ENCODE data around the gene CCDC77.

The CCDC77 gene

GRCh38 chr12:454833-455232 is 53.4 kb downstream of the CCDC77 start:
- DNase-seq = no peak

GRCh38 chr12:455821-456220 is 54.4 kb downstream of the CCDC77 start:
- no peak for DNase-seq

- DNase-seq = no peak
Observed at GRCh38 chr12:457676-458075, 56.2 kb downstream of the CCDC77 start.

GRCh38 chr12:459050-459429 is 57.6 kb downstream of the CCDC77 start:
- no peak for DNase-seq

- DNase-seq = peak; percentile 48
Observed at GRCh38 chr12:459430-460258, 58.2 kb downstream of the CCDC77 start, which contains the start of gene B4GALNT3. Gene B4GALNT3 (plus strand): TSS chr12:459939. CDS start chr12:460377, 438 bp downstream.

GRCh38 chr12:460261-461230 is 59.1 kb downstream of the CCDC77 start:
- DNase-seq = peak; percentile 11

- DNase-seq = no peak
Observed at GRCh38 chr12:461425-461824, 60.0 kb downstream of the CCDC77 start.

- peak; percentile 39 for DNase-seq
Observed at GRCh38 chr12:462936-463705, 61.7 kb downstream of the CCDC77 start.

GRCh38 chr12:464484-465267 is 63.2 kb downstream of the CCDC77 start:
- no peak for DNase-seq

GRCh38 chr12:466039-466438 is 64.6 kb downstream of the CCDC77 start:
- no peak for DNase-seq

GRCh38 chr12:466762-467161 is 65.3 kb downstream of the CCDC77 start:
- DNase-seq = no peak

- no peak for DNase-seq
Observed at GRCh38 chr12:467591-467990, 66.1 kb downstream of the CCDC77 start.

GRCh38 chr12:468671-469389 is 67.4 kb downstream of the CCDC77 start:
- no peak for DNase-seq

- DNase-seq = no peak
Observed at GRCh38 chr12:470133-470532, 68.7 kb downstream of the CCDC77 start.

- no peak for DNase-seq
Observed at GRCh38 chr12:473198-473597, 71.8 kb downstream of the CCDC77 start.

GRCh38 chr12:473863-474577 is 72.6 kb downstream of the CCDC77 start:
- DNase-seq = no peak

GRCh38 chr12:475286-475685 is 73.8 kb downstream of the CCDC77 start:
- no peak for DNase-seq

- no peak for DNase-seq
Observed at GRCh38 chr12:479161-479560, 77.7 kb downstream of the CCDC77 start.

GRCh38 chr12:480831-481816 is 79.7 kb downstream of the CCDC77 start:
- peak; percentile 26 for DNase-seq

Measured in COR-L47 (cell line).